Omental fat pad (tissue), 4 donors: ENCODE results near the gene ACP2. TPM values are rescaled to one million over a fixed set of nuclear protein-coding genes. Genes with fewer than 3 reads are reported as not detected.

ENCODE experiments used
- total RNA-seq, 4 donors: library from RNA; depleted of rRNA; stranded (reverse); fragments of >200 nt; gene quantifications; one replicate each; pipeline ENCODE4 v1.1.0, GENCODE V29; 2016

ACP2 gene
- total RNA-seq, 4 donors from 2014 or later = 44.1 to 70.2 (median 55.4) TPM

Other genes starting within 250 kb of the ACP2 start
- 100 to 1,000 TPM in 3 of 4 donors, 10 to 100 TPM in 1; 82.3 to 179 (median 108) TPM for gene ARFGAP2, start 71.9 kb downstream of the ACP2 start, total RNA-seq
- gene PACSIN3, start 62.4 kb downstream of the ACP2 start, total RNA-seq = 10 to 100 TPM; 11.2 to 47.4 (median 16.8) TPM
- 10 to 100 TPM; 12.1 to 27.6 (median 14.2) TPM for gene DDB2, start 33.8 kb downstream of the ACP2 start, total RNA-seq
- 100 to 1,000 TPM in 2 of 4 donors, 10 to 100 TPM in 2; 68.6 to 228 (median 100) TPM for gene NR1H3, start 9.2 kb upstream of the ACP2 start, total RNA-seq
- 10 to 100 TPM; 32.8 to 74.7 (median 35.3) TPM for gene MADD, start 21.3 kb upstream of the ACP2 start, total RNA-seq
- under 1 TPM; 0.19 to 0.79 (median 0.21) TPM for gene MYBPC3, start 103.9 kb upstream of the ACP2 start, total RNA-seq
- 10 to 100 TPM; 25.0 to 69.4 (median 48.4) TPM for gene SPI1, start 129.7 kb upstream of the ACP2 start, total RNA-seq
- gene SLC39A13, start 159.8 kb upstream of the ACP2 start, total RNA-seq = 10 to 100 TPM; 41.5 to 57.1 (median 50.6) TPM
- 100 to 1,000 TPM in 3 of 4 donors, 10 to 100 TPM in 1; 90.1 to 142 (median 123) TPM for gene PSMC3, start 177.6 kb upstream of the ACP2 start, total RNA-seq
- gene RAPSN, start 200.3 kb upstream of the ACP2 start, total RNA-seq = under 1 TPM in 2 of 4 donors, not detected in 2; 0.24 to 0.37 TPM